GM11168 (cell line): ENCODE data around the gene LBX2.
"Not testable (repeated sequence)": the region's sequence is repeated elsewhere in the genome, so short reads cannot be mapped to it uniquely, and the experiment has no call there.

Source experiments
- in situ Hi-C: fragments of 300-500 bp; cut with MboI; formaldehyde crosslinking; loops from one replicate; pipeline ENCODE4 v1.12.0; 2022; ENCODE audit warnings: low sequenced_read_pairs; ENCODE audit not compliant: unreplicated experiment

Gene LBX2

GRCh38 chr2:74488643-74489481, 10.5 kb downstream of the LBX2 start:
- in situ Hi-C loops, result no loop called here

GRCh38 chr2:74486141-74486540, 13.3 kb downstream of the LBX2 start:
- in situ Hi-C loops, result no loop called here

GRCh38 chr2:74483675-74484164, 15.7 kb downstream of the LBX2 start:
- in situ Hi-C loops, result loop anchor here (5.0 kb wide), 1 partner anchor 94 kb away; no protein-coding TSS in a partner anchor

GRCh38 chr2:74482801-74483674, 16.4 kb downstream of the LBX2 start, which contains the start of the genes CCDC142 and TTC31:
Gene CCDC142, minus strand, starts transcription at chr2:74482998. Its CDS starts 161 bp downstream, at chr2:74482837.
Gene TTC31, plus strand, starts transcription at chr2:74483081. Its CDS starts 15 bp downstream, at chr2:74483096.
- in situ Hi-C loops, result loop anchor here (5.0 kb wide), 1 partner anchor 94 kb away; no protein-coding TSS in a partner anchor

- in situ Hi-C loops, result loop anchor here (5.0 kb wide), 1 partner anchor 95 kb away; no protein-coding TSS in a partner anchor
Observed at GRCh38 chr2:74481961-74482800, 17.2 kb downstream of the LBX2 start.

GRCh38 chr2:74481431-74481830, 18.0 kb downstream of the LBX2 start:
- in situ Hi-C loops, result loop anchor here (5.0 kb wide), 1 partner anchor 96 kb away; no protein-coding TSS in a partner anchor

- in situ Hi-C loops, result no loop called here
Observed at GRCh38 chr2:74474899-74475298, 24.5 kb downstream of the LBX2 start.

GRCh38 chr2:74474481-74474880, 24.9 kb downstream of the LBX2 start:
- in situ Hi-C loops, result no loop called here

- in situ Hi-C loops, result no loop called here
Observed at GRCh38 chr2:74472945-74473258, 26.5 kb downstream of the LBX2 start.

GRCh38 chr2:74472086-74472944, 27.1 kb downstream of the LBX2 start, which contains the start of gene MRPL53:
Gene MRPL53, minus strand, starts transcription at chr2:74472680. Its CDS starts 20 bp downstream, at chr2:74472660.
- in situ Hi-C loops, result no loop called here

GRCh38 chr2:74471332-74472065, 27.9 kb downstream of the LBX2 start:
- in situ Hi-C loops, result no loop called here

GRCh38 chr2:74470742-74471141, 28.7 kb downstream of the LBX2 start:
- in situ Hi-C loops, result not testable (repeated sequence)

GRCh38 chr2:74464406-74464805, 35.0 kb downstream of the LBX2 start:
- in situ Hi-C loops, result no loop called here

GRCh38 chr2:74462786-74463105, 36.7 kb downstream of the LBX2 start:
- in situ Hi-C loops, result no loop called here

- in situ Hi-C loops, result no loop called here
Observed at GRCh38 chr2:74462054-74462785, 37.2 kb downstream of the LBX2 start.

GRCh38 chr2:74461187-74462053, 38.0 kb downstream of the LBX2 start:
- in situ Hi-C loops, result no loop called here

- in situ Hi-C loops, result not testable (repeated sequence)
Observed at GRCh38 chr2:74460187-74460586, 39.2 kb downstream of the LBX2 start.
